HepG2 (cell line): ENCODE measurements around the gene ST6GALNAC6. TPM values are rescaled to one million over a fixed set of nuclear protein-coding genes. Genes with fewer than 3 reads are reported as not detected.

Experiments
- ARID2 ChIP-seq: sonication (generic); formaldehyde crosslinking; IDR thresholded peaks from 2 replicates; pipeline ENCODE4 v1.8.1; 2022; ENCODE audit warnings: mild to moderate bottlenecking, missing genetic modification reagents, borderline replicate concordance
- CHCHD3 ChIP-seq: sonication (generic); formaldehyde crosslinking; IDR thresholded peaks from 2 replicates; pipeline ENCODE4 v1.8.0; 2022; ENCODE audit warnings: mild to moderate bottlenecking, missing genetic modification reagents, moderate library complexity
- JUN ChIP-seq: sonication (generic); formaldehyde crosslinking; IDR thresholded peaks from 2 replicates; pipeline ENCODE4 v1.4.0; 2020; ENCODE audit warnings: mild to moderate bottlenecking, missing genetic modification reagents
- KAT8 ChIP-seq: IDR thresholded peaks from 2 replicates; pipeline ENCODE4 v1.6.1; 2016; ENCODE audit warnings: missing genetic modification reagents, missing compliant biosample characterization
- NR3C1 ChIP-seq: sonication (generic); formaldehyde crosslinking; IDR thresholded peaks from 2 replicates; pipeline ENCODE4 v1.4.0; 2020; ENCODE audit warnings: missing genetic modification reagents
- RFXAP ChIP-seq: sonication (generic); formaldehyde crosslinking; IDR thresholded peaks from 2 replicates; pipeline ENCODE4 v1.4.0; 2020; ENCODE audit warnings: missing genetic modification reagents, borderline replicate concordance
- SRY ChIP-seq: sonication (generic); formaldehyde crosslinking; IDR thresholded peaks from 2 replicates; pipeline ENCODE4 v1.8.0; 2022; ENCODE audit warnings: mild to moderate bottlenecking, missing genetic modification reagents
- TOPORS ChIP-seq: sonication (generic); formaldehyde crosslinking; IDR thresholded peaks from 2 replicates; pipeline ENCODE4 v1.8.0; 2023; ENCODE audit warnings: mild to moderate bottlenecking, missing genetic modification reagents
- ZNF530 ChIP-seq: sonication (generic); formaldehyde crosslinking; IDR thresholded peaks from 2 replicates; pipeline ENCODE4 v1.5.0; 2020; ENCODE audit warnings: low read depth, mild to moderate bottlenecking, missing genetic modification reagents
- ZNF563 ChIP-seq: sonication (generic); formaldehyde crosslinking; IDR thresholded peaks from 2 replicates; pipeline ENCODE4 v1.8.0; 2022; ENCODE audit warnings: mild to moderate bottlenecking, moderate library complexity, missing genetic modification reagents
- ZNF878 ChIP-seq: sonication (generic); formaldehyde crosslinking; IDR thresholded peaks from 2 replicates; pipeline ENCODE4 v1.8.1; 2023; ENCODE audit warnings: mild to moderate bottlenecking, missing genetic modification reagents, moderate library complexity
- polyA plus RNA-seq, 8 experiments: library from polyadenylated mRNA; depleted of rRNA in 3 of 8; stranded (reverse) in 7 of 8; unstranded in 1 of 8; fragments of >200 nt; fragmentation: Illumina TruSeq in 4 of 8; extraction: Trizol in 4 of 8; gene quantifications; 2 replicates each; pipeline versions ENCODE4 v1.2.1 to v1.2.3, GENCODE V29; 2011 to 2016; ENCODE audit warnings: low read depth in 4 of 8, missing spikeins in 1 of 8, mixed read lengths in 1 of 8; ENCODE audit not compliant: insufficient read depth in 1 of 8
- total RNA-seq, 5 experiments: library from RNA; depleted of rRNA; stranded (reverse); fragments of >200 nt; fragmentation: Illumina TruSeq; extraction: Trizol; gene quantifications; 2 replicates each; pipeline ENCODE4 v1.2.3, GENCODE V29; 2016; ENCODE audit warnings: low read depth in 1 of 5
- TF ChIP-seq, protein P1 (sequence below): sonication (generic); formaldehyde crosslinking; conservative IDR thresholded peaks from 2 replicates; pipeline ENCODE4 v1.4.0; 2020; ENCODE audit warnings: missing genetic modification reagents
- TF ChIP-seq, protein P2 (sequence below): sonication (generic); IDR thresholded peaks from 2 replicates; pipeline ENCODE4 v1.6.1; 2016; ENCODE audit warnings: low read depth, borderline replicate concordance
- TF ChIP-seq, protein P3 (sequence below), 2 experiments: IDR thresholded peaks; 2 replicates each; pipeline ENCODE4 v1.6.1; 2011 to 2012; ENCODE audit warnings: low read length in 2 of 2, borderline replicate concordance in 1 of 2, low read depth in 1 of 2, mild to moderate bottlenecking in 1 of 2, moderate library complexity in 1 of 2
- TF ChIP-seq, protein P4 (sequence below): sonication (generic); formaldehyde crosslinking; IDR thresholded peaks from 2 replicates; pipeline ENCODE4 v1.4.0; 2020; ENCODE audit warnings: missing genetic modification reagents
- TF ChIP-seq, protein P5 (sequence below), 2 experiments: sonication (generic) in 1 of 2; formaldehyde crosslinking in 1 of 2; IDR thresholded peaks; 2 replicates each; pipeline versions ENCODE4 v1.5.1 to v1.6.1; 2011 to 2020; ENCODE audit warnings: borderline replicate concordance in 1 of 2, low read depth in 1 of 2, low read length in 1 of 2, mild to moderate bottlenecking in 1 of 2, missing genetic modification reagents in 1 of 2, moderate library complexity in 1 of 2

Gene ST6GALNAC6
- total and polyA plus RNA-seq, 2 of the 13 experiments (the other 11 are each of a cell fraction or from before 2014, with no cell fraction given): 18.5 to 65.4 TPM

DNA sequence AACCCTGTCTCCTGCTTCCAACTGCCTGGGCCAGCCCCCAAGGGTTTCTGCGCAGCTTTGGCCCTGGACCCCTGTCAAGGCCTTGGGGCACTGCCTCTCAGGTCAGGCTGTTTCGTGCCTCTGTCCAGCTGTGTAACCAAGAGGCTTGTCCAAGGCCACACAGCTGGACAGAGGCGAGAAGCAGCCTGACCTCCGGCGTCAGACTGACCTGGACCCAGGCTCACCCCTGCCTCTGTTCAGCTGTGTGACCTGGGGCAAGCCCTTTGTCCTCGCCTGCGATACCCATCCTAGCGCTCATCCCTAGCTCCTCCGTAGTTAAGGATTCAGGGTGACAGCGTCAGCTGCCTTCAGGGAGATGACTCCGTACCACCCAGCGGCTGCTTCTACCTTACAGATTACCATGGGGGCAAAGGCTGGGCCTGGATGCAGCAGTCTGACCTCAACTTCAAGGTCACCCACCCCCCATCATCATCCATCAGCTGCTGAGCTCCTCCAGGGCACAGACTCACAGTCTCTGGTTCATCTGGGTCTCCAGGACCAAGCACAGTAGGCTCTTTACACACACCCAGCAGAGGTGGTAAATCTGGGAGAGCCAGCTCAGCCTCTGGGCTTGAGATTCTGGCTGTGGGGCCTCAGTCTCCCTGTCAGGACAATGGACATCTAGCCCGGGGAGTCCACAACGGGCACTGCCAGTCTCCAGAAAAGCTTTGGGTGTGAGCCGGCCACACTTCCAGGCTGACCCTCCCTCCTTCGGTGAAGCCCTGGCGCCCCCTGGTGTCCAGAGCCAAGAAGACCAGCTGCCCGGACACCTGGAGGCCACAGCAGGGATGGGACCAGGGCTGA is 29.9 kb downstream of the ST6GALNAC6 start (continued):
- TF ChIP-seq CHCHD3 (CRISPR knock-in tag) (no peak), KAT8 (CRISPR knock-in tag) (no peak), TOPORS (CRISPR knock-in tag) (no peak), ARID2 (no peak), ZNF530 (no peak), RFXAP (no peak), ZNF878 (CRISPR knock-in tag) (no peak), NR3C1 (CRISPR knock-in tag) (no peak), SRY (CRISPR knock-in tag) (0 out of 2 replicates have a peak, but pooled peaks have one; percentile 33), JUN (no peak), ZNF563 (CRISPR knock-in tag) (peak; percentile 100)
- TF ChIP-seq, protein P1, sequence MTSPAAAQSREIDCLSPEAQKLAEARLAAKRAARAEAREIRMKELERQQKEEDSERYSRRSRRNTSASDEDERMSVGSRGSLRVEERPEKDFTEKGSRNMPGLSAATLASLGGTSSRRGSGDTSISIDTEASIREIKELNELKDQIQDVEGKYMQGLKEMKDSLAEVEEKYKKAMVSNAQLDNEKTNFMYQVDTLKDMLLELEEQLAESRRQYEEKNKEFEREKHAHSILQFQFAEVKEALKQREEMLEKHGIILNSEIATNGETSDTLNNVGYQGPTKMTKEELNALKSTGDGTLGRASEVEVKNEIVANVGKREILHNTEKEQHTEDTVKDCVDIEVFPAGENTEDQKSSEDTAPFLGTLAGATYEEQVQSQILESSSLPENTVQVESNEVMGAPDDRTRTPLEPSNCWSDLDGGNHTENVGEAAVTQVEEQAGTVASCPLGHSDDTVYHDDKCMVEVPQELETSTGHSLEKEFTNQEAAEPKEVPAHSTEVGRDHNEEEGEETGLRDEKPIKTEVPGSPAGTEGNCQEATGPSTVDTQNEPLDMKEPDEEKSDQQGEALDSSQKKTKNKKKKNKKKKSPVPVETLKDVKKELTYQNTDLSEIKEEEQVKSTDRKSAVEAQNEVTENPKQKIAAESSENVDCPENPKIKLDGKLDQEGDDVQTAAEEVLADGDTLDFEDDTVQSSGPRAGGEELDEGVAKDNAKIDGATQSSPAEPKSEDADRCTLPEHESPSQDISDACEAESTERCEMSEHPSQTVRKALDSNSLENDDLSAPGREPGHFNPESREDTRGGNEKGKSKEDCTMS (CRISPR knock-in tag): no peak
- TF ChIP-seq, protein P2, sequence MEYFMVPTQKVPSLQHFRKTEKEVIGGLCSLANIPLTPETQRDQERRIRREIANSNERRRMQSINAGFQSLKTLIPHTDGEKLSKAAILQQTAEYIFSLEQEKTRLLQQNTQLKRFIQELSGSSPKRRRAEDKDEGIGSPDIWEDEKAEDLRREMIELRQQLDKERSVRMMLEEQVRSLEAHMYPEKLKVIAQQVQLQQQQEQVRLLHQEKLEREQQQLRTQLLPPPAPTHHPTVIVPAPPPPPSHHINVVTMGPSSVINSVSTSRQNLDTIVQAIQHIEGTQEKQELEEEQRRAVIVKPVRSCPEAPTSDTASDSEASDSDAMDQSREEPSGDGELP: peak; percentile 61; the same call in 1 of the 2 replicates
- TF ChIP-seq, protein P3, sequence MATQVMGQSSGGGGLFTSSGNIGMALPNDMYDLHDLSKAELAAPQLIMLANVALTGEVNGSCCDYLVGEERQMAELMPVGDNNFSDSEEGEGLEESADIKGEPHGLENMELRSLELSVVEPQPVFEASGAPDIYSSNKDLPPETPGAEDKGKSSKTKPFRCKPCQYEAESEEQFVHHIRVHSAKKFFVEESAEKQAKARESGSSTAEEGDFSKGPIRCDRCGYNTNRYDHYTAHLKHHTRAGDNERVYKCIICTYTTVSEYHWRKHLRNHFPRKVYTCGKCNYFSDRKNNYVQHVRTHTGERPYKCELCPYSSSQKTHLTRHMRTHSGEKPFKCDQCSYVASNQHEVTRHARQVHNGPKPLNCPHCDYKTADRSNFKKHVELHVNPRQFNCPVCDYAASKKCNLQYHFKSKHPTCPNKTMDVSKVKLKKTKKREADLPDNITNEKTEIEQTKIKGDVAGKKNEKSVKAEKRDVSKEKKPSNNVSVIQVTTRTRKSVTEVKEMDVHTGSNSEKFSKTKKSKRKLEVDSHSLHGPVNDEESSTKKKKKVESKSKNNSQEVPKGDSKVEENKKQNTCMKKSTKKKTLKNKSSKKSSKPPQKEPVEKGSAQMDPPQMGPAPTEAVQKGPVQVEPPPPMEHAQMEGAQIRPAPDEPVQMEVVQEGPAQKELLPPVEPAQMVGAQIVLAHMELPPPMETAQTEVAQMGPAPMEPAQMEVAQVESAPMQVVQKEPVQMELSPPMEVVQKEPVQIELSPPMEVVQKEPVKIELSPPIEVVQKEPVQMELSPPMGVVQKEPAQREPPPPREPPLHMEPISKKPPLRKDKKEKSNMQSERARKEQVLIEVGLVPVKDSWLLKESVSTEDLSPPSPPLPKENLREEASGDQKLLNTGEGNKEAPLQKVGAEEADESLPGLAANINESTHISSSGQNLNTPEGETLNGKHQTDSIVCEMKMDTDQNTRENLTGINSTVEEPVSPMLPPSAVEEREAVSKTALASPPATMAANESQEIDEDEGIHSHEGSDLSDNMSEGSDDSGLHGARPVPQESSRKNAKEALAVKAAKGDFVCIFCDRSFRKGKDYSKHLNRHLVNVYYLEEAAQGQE (IDR thresholded peaks at IDR 0.05; ENCODE audit: borderline replicate concordance in 1 of 2, low read depth in 1 of 2, low read length in 2 of 2): peak; percentile 3 to 81
- TF ChIP-seq, protein P4, sequence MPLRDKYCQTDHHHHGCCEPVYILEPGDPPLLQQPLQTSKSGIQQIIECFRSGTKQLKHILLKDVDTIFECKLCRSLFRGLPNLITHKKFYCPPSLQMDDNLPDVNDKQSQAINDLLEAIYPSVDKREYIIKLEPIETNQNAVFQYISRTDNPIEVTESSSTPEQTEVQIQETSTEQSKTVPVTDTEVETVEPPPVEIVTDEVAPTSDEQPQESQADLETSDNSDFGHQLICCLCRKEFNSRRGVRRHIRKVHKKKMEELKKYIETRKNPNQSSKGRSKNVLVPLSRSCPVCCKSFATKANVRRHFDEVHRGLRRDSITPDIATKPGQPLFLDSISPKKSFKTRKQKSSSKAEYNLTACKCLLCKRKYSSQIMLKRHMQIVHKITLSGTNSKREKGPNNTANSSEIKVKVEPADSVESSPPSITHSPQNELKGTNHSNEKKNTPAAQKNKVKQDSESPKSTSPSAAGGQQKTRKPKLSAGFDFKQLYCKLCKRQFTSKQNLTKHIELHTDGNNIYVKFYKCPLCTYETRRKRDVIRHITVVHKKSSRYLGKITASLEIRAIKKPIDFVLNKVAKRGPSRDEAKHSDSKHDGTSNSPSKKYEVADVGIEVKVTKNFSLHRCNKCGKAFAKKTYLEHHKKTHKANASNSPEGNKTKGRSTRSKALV (CRISPR knock-in tag): no peak
- TF ChIP-seq, protein P5, sequence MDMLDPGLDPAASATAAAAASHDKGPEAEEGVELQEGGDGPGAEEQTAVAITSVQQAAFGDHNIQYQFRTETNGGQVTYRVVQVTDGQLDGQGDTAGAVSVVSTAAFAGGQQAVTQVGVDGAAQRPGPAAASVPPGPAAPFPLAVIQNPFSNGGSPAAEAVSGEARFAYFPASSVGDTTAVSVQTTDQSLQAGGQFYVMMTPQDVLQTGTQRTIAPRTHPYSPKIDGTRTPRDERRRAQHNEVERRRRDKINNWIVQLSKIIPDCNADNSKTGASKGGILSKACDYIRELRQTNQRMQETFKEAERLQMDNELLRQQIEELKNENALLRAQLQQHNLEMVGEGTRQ (IDR thresholded peaks at IDR 0.05; ENCODE audit: low read depth, low read length): no peak
- TF ChIP-seq, protein P5 (CRISPR knock-in tag; IDR thresholded peaks at IDR 0.05; ENCODE audit: borderline replicate concordance): no peak
